ENCODE data around the gene TERT.
"Not testable (repeated sequence)": the region's sequence is repeated elsewhere in the genome, so short reads cannot be mapped to it uniquely, and the experiment has no call there.

Gene TERT

GRCh38 chr5:1337489-1338195 is 42.8 kb upstream of the TERT start:
- FAIRE-seq (no peak), DNase-seq (ENCODE audit: insufficient read length, low spot score) (no peak)
- TF ChIP-seq TAF1 (IDR thresholded peaks at IDR 0.05; ENCODE audit: low read depth, low read length) (no peak), POLR2A (IDR thresholded peaks at IDR 0.05; ENCODE audit: low read depth, low read length) (no peak), SPI1 (IDR thresholded peaks at IDR 0.05; ENCODE audit: low read depth, low read length) (no peak), PAX5 (IDR thresholded peaks at IDR 0.05; ENCODE audit: insufficient read depth, low read length, severe bottlenecking) (no peak), POLR2AphosphoS5 (IDR thresholded peaks at IDR 0.05; ENCODE audit: low read depth, low read length) (no peak), POU2F2 (IDR thresholded peaks at IDR 0.05; ENCODE audit: low read depth, low read length) (no peak)

- DNase-seq (ENCODE audit: insufficient read length, low spot score) (no peak), FAIRE-seq (no peak)
- TF ChIP-seq POU2F2 (IDR thresholded peaks at IDR 0.05; ENCODE audit: low read depth, low read length) (no peak), POLR2AphosphoS5 (IDR thresholded peaks at IDR 0.05; ENCODE audit: low read depth, low read length) (no peak), PAX5 (IDR thresholded peaks at IDR 0.05; ENCODE audit: insufficient read depth, low read length, severe bottlenecking) (no peak), POLR2A (IDR thresholded peaks at IDR 0.05; ENCODE audit: low read depth, low read length) (no peak)
Measured at GRCh38 chr5:1336749-1337488, 42.1 kb upstream of the TERT start.

DNA sequence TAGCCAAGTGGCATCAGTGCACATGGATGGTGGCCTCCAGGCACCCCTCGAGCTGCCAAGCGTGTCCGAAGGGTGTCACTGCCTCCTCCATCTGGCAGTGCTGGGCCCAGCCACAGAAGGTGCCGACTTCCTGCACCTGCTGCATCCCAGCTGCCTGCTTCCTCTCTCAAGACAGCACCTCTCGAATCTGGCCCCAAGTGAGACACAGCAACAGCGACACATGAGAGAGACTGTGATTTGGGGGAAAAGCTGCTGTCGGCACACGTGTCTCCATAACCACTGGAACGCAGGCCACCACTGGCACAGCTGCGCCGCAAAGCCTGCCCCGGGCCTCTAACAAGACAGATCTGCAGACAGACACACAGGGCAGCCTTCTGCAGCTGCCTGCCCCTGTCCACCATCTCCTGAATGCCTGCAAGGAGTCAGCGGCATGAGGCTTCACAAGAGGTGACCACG is 41.3 kb upstream of the TERT start:
- FAIRE-seq (no peak), DNase-seq (ENCODE audit: insufficient read length, low spot score) (no peak)
- TF ChIP-seq PAX5 (IDR thresholded peaks at IDR 0.05; ENCODE audit: insufficient read depth, low read length, severe bottlenecking): no peak
- TF ChIP-seq TAF1 (IDR thresholded peaks at IDR 0.05; ENCODE audit: low read depth, low read length): no peak
- no peak for TF ChIP-seq POU2F2 (IDR thresholded peaks at IDR 0.05; ENCODE audit: low read depth, low read length)
- no peak for TF ChIP-seq SPI1 (IDR thresholded peaks at IDR 0.05; ENCODE audit: low read depth, low read length)
- TF ChIP-seq POLR2AphosphoS5 (IDR thresholded peaks at IDR 0.05; ENCODE audit: low read depth, low read length): no peak
- TF ChIP-seq POLR2A (IDR thresholded peaks at IDR 0.05; ENCODE audit: low read depth, low read length): no peak

DNA sequence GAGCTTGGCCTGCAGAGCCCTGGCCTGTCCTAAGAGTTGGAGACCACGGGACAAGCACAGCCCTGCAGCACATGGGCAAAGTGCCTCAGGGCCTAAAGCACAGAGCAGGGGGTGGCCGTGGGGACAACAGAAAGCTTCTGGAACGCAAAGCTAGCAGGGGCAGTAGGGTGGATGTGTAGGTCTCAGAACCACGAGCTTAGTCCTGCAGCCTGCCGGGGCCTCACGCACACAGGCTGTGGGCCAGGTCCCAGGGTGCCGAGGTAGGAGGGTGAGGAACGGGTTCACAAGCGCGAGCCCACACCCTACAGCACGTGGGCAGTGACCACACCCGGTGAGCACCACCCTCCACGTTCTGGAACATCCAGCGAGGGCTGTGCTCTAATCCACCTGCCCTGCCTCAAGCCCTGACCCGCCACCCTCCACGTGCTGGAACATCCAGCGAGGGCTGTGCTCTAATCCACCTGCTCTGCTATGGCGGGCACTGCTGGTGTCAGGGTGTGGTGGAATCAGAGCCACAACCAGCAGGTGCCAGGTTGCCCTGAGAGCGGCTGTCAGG is 40.8 kb upstream of the TERT start:
- no peak for TF ChIP-seq POLR2AphosphoS5 (IDR thresholded peaks at IDR 0.05; ENCODE audit: low read depth, low read length)
- TF ChIP-seq TAF1 (IDR thresholded peaks at IDR 0.05; ENCODE audit: low read depth, low read length): no peak
- FAIRE-seq (no peak), DNase-seq (ENCODE audit: insufficient read length, low spot score) (no peak)

DNA sequence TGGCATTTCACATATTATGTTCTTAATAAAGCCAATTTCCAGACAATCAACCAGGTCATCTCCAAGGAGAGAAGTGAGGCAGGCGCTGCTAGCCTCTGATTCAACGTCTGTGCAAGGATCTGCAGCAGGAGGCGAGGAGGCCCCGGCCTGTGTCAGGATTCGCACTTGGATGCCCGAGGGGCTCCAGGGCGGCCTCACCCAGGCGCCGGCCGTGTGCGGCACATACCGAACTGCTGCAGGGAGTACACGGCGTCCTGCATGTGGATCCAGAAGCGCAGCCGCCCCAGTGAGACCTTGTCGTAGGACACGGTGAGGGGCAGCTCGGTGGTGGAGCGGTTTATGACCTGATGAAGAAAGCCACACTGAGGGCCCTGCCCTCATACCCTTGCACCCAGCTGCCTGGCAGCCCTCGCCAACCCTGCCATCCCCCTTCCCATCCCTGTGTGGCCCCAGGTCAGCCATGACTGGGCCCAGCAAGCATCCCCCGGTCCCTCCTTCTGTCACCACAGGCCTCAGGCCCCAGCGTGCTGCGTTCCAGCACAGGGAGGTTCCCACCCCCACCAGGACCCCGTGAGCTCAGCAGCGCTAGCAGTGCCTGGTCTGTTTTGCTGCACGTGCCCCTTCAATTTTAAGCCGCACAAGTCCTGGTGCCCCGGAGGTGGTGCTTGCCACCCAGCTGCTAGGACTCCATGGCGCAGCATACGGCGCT is 40.1 kb upstream of the TERT start:
- DNase-seq (ENCODE audit: insufficient read length, low spot score) (no peak), FAIRE-seq (no peak)
- TF ChIP-seq POLR2AphosphoS5 (IDR thresholded peaks at IDR 0.05; ENCODE audit: low read depth, low read length) (0 out of 2 replicates have a peak, but pooled peaks have one; percentile 16), POLR2A (IDR thresholded peaks at IDR 0.05; ENCODE audit: low read depth, low read length) (no peak)

GRCh38 chr5:1333986-1334385 is 39.1 kb upstream of the TERT start:
- DNase-seq (ENCODE audit: insufficient read length, low spot score) (no peak), FAIRE-seq (no peak)
- TF ChIP-seq SPI1 (IDR thresholded peaks at IDR 0.05; ENCODE audit: low read depth, low read length) (no peak), PAX5 (IDR thresholded peaks at IDR 0.05; ENCODE audit: insufficient read depth, low read length, severe bottlenecking) (no peak)

DNA sequence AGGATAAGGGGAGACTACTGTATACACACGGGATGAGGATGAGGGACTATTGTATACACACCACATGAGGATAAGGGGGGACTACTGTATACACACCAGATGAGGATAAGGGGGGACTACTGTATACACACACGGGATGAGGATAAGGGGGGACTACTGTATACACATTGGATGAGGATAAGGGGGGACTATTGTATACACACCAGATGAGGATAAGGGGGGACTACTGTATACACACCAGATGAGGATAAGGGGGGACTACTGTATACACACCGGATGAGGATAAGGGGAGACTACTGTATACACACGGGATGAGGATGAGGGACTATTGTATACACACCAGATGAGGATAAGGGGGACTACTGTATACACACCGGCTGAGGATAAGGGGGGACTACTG is 38.4 kb upstream of the TERT start:
- FAIRE-seq: peak; percentile 81
- not testable (repeated sequence) for DNase-seq (ENCODE audit: insufficient read length, low spot score)

GRCh38 chr5:1332461-1333001 is 37.7 kb upstream of the TERT start:
- FAIRE-seq (no peak), DNase-seq (ENCODE audit: insufficient read length, low spot score) (no peak)
- TF ChIP-seq POU2F2 (IDR thresholded peaks at IDR 0.05; ENCODE audit: low read depth, low read length) (no peak), POLR2AphosphoS5 (IDR thresholded peaks at IDR 0.05; ENCODE audit: low read depth, low read length) (no peak), PAX5 (IDR thresholded peaks at IDR 0.05; ENCODE audit: insufficient read depth, low read length, severe bottlenecking) (no peak), SPI1 (IDR thresholded peaks at IDR 0.05; ENCODE audit: low read depth, low read length) (no peak), TAF1 (IDR thresholded peaks at IDR 0.05; ENCODE audit: low read depth, low read length) (no peak), POLR2A (IDR thresholded peaks at IDR 0.05; ENCODE audit: low read depth, low read length) (no peak)

GRCh38 chr5:1331861-1332405 is 37.1 kb upstream of the TERT start:
- DNase-seq (ENCODE audit: insufficient read length, low spot score) (no peak), FAIRE-seq (no peak)
- TF ChIP-seq POU2F2 (IDR thresholded peaks at IDR 0.05; ENCODE audit: low read depth, low read length): no peak
- no peak for TF ChIP-seq POLR2AphosphoS5 (IDR thresholded peaks at IDR 0.05; ENCODE audit: low read depth, low read length)
- no peak for TF ChIP-seq SPI1 (IDR thresholded peaks at IDR 0.05; ENCODE audit: low read depth, low read length)
- no peak for TF ChIP-seq POLR2A (IDR thresholded peaks at IDR 0.05; ENCODE audit: low read depth, low read length)
- no peak for TF ChIP-seq TAF1 (IDR thresholded peaks at IDR 0.05; ENCODE audit: low read depth, low read length)
- no peak for TF ChIP-seq PAX5 (IDR thresholded peaks at IDR 0.05; ENCODE audit: insufficient read depth, low read length, severe bottlenecking)
